GM23248 (cell line): Measurements from ENCODE around the gene PARVB.

Experiments used
- EZH2 ChIP-seq: fragments of 200-600 bp; sonication (generic); IDR thresholded peaks from 2 replicates; pipeline ENCODE4 v1.6.1; 2018; ENCODE audit warnings: antibody characterized with exemption, mild to moderate bottlenecking; ENCODE audit not compliant: insufficient read depth, poor library complexity, severe bottlenecking
- EZH2phosphoT487 ChIP-seq: fragments of 200-600 bp; sonication (generic); IDR thresholded peaks from 2 replicates; pipeline ENCODE4 v1.6.1; 2018; ENCODE audit warnings: antibody characterized with exemption, moderate library complexity, mild to moderate bottlenecking, low read depth; ENCODE audit not compliant: insufficient read depth

DNA sequence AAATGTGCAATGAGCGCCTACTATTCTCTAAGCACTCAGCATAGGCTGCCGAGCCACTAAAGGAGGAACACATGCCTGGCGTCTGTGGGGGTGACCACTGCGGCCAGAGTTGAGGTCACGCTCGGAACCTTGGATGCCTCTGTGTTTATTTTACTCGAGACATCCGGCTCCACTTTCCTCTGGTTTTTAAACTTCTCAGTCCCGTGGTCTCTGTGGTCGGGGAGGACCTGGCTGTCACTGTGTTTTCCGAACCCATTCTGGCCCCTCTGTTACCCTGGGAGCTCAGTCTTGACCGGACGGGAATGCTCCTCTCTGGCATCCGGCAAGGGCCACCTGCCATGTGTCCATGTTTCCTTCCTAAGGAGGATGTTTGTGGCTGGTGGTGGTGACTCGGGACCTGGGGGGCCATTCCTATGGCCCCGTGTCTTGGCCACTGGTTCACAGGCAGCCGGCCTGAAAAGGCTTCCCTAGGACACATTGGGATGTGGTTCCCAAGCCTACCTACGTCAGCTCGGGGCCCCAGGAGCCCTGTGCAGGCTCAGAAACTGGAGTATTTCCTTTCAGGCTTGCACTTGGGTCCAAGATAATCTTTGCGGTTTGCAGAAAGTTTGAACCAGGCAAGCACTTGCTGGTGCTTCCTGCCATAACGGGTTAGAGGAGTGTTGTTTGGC, 109.9 kb downstream of the PARVB start:
- TF ChIP-seq EZH2: no peak
- TF ChIP-seq EZH2phosphoT487: no peak
